Measurements from ENCODE around the gene COL4A2. TPM values are rescaled to one million over a fixed set of nuclear protein-coding genes. Genes with fewer than 3 reads are reported as not detected.

The COL4A2 gene
- polyA plus RNA-seq, 1 donor from 2014 or later: not detected

DNA sequence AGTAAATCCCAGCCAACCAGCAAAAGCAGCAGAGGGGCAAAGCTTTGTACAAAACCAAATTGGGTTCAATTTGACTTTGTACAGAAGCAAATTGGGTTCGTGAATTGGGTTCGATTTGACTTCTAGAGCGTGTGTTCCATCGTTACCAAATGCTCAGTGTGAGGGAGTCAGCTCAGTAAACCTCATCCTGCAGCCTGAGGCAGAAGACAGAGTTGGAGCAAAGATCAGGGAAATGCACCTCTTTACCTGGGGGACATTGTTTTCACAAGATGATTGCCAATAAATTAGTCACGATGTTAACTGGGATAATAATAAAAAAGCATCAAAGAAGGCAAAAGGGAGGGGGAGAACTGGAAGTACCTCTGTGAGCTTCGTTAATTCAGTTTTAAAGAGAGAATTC, 252.9 kb downstream of the COL4A2 start:
- H3K4me3 Mint-ChIP-seq: peak overlapping the region in 3 of 4 donors; percentile 31 to 89 (median 42)
- peak overlapping the region in 1 of 3 donors; percentile 83 for H3K27ac Mint-ChIP-seq
- no peaks in the 10 kb centered on the region for H3K9me3 Mint-ChIP-seq
- H3K27me3 Mint-ChIP-seq: peaks cover 20% of the 10 kb centered on the region
- peaks cover 9 to 28% (median 24%) of the 10 kb centered on the region in 3 donors for H3K4me1 Mint-ChIP-seq
- peaks cover 4% of the 10 kb centered on the region for H3K36me3 Mint-ChIP-seq

- Mint-ChIP-seq H3K4me3 (peak overlapping the region; percentile 85 to 98 (median 88)), H3K9me3 (no peaks in the 10 kb centered on the region), H3K27ac (peak overlapping the region; percentile 10 to 89 (median 83)), H3K4me1 (peaks cover 9 to 23% (median 22%) of the 10 kb centered on the region in 3 donors), H3K36me3 (peaks cover 4% of the 10 kb centered on the region), H3K27me3 (peaks cover 24% of the 10 kb centered on the region)
Observed at GRCh38 chr13:110560601-110561343, 253.7 kb downstream of the COL4A2 start.

DNA sequence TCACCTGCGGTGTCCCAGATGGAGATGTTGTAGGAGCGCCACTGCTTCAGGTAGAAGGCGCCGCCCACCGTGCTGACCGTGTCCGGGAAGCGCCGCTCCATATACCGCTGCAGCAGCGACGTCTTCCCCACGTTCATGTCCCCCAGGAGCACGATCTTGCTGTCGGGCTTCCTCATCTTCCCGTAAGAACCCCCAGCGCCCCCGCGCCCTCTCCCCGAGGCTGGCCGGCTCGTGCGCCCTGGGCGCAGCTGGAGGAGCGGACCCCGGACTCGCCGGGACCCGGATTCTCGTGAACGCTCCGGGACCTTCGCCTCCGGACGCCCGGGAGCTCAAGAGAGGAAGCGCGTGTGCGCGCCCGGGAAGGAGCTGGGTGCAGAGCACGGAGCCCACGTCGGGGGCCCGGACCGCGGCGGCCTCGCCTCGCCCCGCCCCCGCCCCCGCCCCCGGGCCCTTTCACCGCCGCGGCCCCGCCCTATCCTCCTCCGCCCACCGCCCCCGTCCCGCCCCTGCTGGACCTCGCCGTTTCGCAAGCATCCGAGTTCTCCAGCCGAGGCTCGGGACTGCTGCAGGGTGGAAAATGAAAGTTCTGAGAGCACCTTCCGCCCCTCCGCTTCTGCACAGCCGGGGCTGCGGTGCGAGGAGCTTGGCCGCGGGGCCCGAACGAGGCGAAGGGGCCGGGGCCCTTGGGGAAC, 254.4 kb downstream of the COL4A2 start, which contains the start of gene RAB20:
Gene RAB20, minus strand, starts transcription at position 379 of the 692 bp plus-strand sequence. Its CDS starts 203 bp downstream, at position 176.
- peaks cover 9 to 20% (median 18%) of the 10 kb centered on the region in 3 donors for H3K4me1 Mint-ChIP-seq
- H3K27ac Mint-ChIP-seq: peak within 1 kb of the TSS; percentile 83 to 96 (median 90)
- no peaks in the 10 kb centered on the region for H3K9me3 Mint-ChIP-seq
- peak within 1 kb of the TSS; percentile 89 to 99 (median 98) for H3K4me3 Mint-ChIP-seq
- peaks cover 4% of the 10 kb centered on the region for H3K36me3 Mint-ChIP-seq
- peaks cover 27% of the 10 kb centered on the region for H3K27me3 Mint-ChIP-seq

GRCh38 chr13:110562036-110562597, 255.0 kb downstream of the COL4A2 start:
- Mint-ChIP-seq H3K36me3 (peaks cover 2% of the 10 kb centered on the region), H3K4me1 (peaks cover 8 to 20% (median 18%) of the 10 kb centered on the region in 3 donors), H3K27ac (peak overlapping the region in 2 of 3 donors; percentile 90 to 96), H3K9me3 (no peaks in the 10 kb centered on the region), H3K4me3 (peak overlapping the region; percentile 89 to 99 (median 98)), H3K27me3 (peaks cover 30% of the 10 kb centered on the region)

Other genes with a start within 250 kb of the COL4A2 start
- gene COL4A1, start 127 bp upstream of the COL4A2 start, polyA plus RNA-seq: not detected